Stimulated activated CD8-positive, alpha-beta memory T cell treated with anti-CD3 and anti-CD28 coated beads, Interleukin-15, amount 100 ng/mL, for 48 hours (primary cell): ENCODE data around the gene PMP22.

ENCODE experiments used
- DNase-seq, 2 donors: peaks; one replicate each; pipeline ENCODE4 v3.0.0-alpha.2; 2020; ENCODE audit warnings: low read depth in 2 of 2

Gene PMP22

GRCh38 chr17:15274017-15274416 is 8.9 kb upstream of the PMP22 start:
- no peak for DNase-seq

GRCh38 chr17:15273141-15273793 is 8.1 kb upstream of the PMP22 start:
- no peak for DNase-seq

GRCh38 chr17:15271741-15272140 is 6.6 kb upstream of the PMP22 start:
- DNase-seq: no peak

GRCh38 chr17:15270628-15271381 is 5.7 kb upstream of the PMP22 start:
- no peak for DNase-seq

- DNase-seq: no peak
These were observed 4.6 kb upstream of the PMP22 start for GRCh38 chr17:15269780-15270089.

GRCh38 chr17:15269087-15269779 is 4.1 kb upstream of the PMP22 start:
- DNase-seq: no peak

GRCh38 chr17:15268461-15268860 is 3.3 kb upstream of the PMP22 start:
- no peak for DNase-seq

- no peak for DNase-seq
These were observed 2.9 kb upstream of the PMP22 start for GRCh38 chr17:15267996-15268395.

GRCh38 chr17:15266325-15267125 is 1.4 kb upstream of the PMP22 start:
- DNase-seq: no peak

- no peak for DNase-seq
These were observed 584 bp downstream of the PMP22 start for GRCh38 chr17:15264542-15264941.

GRCh38 chr17:15263680-15264079 is 1.4 kb downstream of the PMP22 start:
- DNase-seq: no peak

- no peak for DNase-seq
These were observed 1.9 kb downstream of the PMP22 start for GRCh38 chr17:15263206-15263579.

- DNase-seq: no peak
These were observed 2.6 kb downstream of the PMP22 start for GRCh38 chr17:15262291-15263205.

GRCh38 chr17:15261802-15262290 is 3.3 kb downstream of the PMP22 start:
- no peak for DNase-seq

GRCh38 chr17:15261258-15261801 is 3.8 kb downstream of the PMP22 start:
- DNase-seq: no peak

- DNase-seq: peak; percentile 50 to 56
These were observed 4.5 kb downstream of the PMP22 start for GRCh38 chr17:15260376-15261257.

- no peak for DNase-seq
These were observed 7.2 kb downstream of the PMP22 start for GRCh38 chr17:15257796-15258512.

- DNase-seq: peak in 1 of 2 donors; percentile 59
These were observed 7.8 kb downstream of the PMP22 start for GRCh38 chr17:15257258-15257788.

- no peak for DNase-seq
These were observed 8.4 kb downstream of the PMP22 start for GRCh38 chr17:15256689-15257088.
